Measurements from ENCODE around the gene PCGF3.
A peak's percentile ranks its signal among the peaks of the same experiment; 100 is the strongest.

Gene PCGF3, protein sequence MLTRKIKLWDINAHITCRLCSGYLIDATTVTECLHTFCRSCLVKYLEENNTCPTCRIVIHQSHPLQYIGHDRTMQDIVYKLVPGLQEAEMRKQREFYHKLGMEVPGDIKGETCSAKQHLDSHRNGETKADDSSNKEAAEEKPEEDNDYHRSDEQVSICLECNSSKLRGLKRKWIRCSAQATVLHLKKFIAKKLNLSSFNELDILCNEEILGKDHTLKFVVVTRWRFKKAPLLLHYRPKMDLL

GRCh38 chr4:705278-706082 lies at the start of gene PCGF3:
PCGF3 (plus strand) TSS chr4:705832; CDS start chr4:733681, 27,849 bp downstream.
- DNase-seq, result peak; percentile 57

DNA sequence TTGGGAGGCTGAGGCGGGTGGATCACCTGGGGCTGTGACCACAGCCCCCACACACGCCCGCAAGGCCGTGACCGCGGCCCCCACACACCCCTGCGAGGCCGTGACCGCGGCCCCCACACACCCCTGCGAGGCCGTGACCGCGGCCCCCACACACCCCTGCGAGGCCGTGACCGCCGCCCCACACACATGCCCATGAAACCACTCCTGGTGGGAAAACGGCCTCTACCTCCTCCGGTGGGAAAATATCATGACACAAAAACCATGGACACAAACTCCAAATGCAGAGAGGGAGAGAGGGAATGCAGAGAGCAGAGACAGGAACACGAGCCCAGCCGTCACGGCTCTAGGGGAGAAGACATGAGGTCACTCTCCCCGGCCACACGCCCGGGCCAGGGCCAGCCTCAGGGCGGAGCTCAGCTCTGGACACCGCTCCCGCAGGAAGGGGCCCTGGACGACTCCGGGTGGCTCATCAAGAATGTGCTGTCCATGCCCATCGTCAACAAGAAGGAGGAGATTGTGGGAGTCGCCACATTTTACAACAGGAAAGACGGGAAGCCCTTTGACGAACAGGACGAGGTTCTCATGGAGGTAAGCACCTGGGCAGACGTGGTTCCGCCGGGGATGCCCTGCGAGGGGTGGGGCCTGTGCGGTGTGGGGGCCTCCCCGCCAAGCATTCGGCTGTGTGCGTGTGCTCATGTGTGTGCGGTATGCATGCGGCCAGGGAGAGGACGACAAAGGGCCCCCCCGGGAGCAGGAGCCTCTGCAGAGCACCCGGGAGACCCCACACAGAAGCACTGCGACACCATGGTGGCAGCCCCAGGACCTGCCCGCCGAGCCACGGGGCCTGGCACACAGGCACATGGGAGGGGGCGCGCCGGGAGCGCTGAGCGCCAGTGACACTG lies 48.9 kb upstream of the PCGF3 start:
- DNase-seq, result no peak

DNA sequence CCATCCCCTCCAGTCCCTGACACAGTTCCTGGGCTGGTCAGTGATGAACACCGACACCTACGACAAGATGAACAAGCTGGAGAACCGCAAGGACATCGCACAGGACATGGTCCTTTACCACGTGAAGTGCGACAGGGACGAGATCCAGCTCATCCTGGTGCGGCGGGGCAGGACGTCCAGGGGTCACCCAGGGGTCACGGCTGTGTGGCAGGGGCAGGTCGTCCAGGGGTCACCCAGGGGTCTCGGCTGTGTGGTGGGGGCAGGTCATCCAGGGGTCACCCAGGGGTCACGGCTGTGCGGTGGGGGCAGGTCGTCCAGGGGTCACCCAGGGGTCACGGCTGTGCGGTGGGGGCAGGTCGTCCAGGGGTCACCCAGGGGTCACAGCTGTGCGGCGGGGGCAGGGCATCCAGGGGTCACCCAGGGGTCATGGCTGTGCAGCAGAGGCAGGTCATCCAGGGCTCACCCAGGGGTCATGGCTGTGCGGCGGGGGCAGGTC lies 48.2 kb upstream of the PCGF3 start:
- no peak for DNase-seq

- DNase-seq, result no peak
These were observed 47.6 kb upstream of the PCGF3 start for GRCh38 chr4:657834-658667.

- DNase-seq, result no peak
These were observed 46.7 kb upstream of the PCGF3 start for GRCh38 chr4:658681-659667.

DNA sequence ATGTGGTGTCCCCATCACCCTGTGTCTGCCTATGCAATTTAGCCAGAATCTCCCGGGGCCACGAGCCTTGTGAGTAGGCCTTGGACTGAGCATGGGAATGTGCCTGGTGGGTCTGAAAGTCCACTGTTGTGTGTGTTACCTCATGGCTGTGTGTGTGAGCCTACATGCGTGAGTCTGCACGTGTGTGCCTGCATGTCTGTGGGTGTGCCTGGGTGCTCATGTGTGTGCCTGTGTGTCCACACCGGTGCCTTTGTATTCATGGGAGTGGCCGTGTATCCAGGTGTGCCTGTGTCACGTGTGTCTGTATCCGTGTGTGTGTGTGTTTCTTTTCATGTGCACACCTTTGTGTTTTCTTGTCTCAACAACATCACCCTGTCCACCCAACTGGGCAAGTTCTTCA lies 45.8 kb upstream of the PCGF3 start:
- no peak for DNase-seq

DNA sequence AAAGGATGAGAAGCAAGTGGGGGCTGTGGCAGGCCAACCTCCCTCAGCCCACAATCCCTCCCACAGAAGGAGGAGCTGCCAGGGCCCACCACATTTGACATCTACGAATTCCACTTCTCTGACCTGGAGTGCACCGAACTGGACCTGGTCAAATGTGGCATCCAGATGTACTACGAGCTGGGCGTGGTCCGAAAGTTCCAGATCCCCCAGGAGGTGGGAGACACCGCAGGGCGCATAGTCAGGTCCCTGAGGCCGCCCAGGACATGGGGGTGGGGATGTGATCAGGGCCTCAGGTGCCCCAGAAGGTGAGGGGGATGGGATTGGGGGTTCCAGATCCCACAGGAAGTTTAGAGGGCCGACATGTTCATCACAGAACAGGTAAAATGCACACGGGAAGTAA lies 45.2 kb upstream of the PCGF3 start:
- DNase-seq, result no peak

- DNase-seq, result no peak
These were observed 44.4 kb upstream of the PCGF3 start for GRCh38 chr4:661231-661630.

DNA sequence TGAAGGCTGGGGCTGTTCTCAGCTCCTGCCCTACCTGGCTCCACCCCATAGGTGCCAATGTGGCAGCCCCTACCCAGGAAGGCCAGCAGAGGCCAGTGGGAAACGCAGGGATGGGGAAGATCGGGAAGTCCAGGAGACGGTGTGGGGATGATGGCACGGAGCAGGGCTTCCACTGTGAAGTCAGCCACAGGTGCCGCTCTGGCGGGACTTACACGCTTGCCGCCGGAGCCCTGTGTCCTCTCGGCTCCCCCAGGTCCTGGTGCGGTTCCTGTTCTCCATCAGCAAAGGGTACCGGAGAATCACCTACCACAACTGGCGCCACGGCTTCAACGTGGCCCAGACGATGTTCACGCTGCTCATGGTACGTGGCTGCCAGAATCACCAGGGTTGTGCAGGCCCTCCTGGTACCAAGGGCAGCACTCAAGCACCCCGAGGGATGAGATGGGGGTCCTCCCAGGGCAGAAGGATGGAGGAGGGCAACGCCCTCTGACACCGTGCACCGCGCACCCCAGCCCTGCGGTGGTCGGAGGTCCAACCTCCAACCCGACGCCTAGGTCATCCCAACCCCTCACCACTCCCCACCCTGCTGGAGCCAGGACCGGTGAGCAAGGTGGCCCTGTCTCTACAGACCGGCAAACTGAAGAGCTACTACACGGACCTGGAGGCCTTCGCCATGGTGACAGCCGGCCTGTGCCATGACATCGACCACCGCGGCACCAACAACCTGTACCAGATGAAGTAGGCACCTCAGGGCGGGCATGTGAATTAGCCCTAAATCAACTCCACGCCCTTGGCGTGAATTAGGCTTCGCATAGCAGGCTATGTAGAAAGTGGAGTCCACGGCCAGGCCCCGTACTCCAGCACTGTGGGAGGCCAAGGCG lies 43.5 kb upstream of the PCGF3 start:
- DNase-seq, result no peak

DNA sequence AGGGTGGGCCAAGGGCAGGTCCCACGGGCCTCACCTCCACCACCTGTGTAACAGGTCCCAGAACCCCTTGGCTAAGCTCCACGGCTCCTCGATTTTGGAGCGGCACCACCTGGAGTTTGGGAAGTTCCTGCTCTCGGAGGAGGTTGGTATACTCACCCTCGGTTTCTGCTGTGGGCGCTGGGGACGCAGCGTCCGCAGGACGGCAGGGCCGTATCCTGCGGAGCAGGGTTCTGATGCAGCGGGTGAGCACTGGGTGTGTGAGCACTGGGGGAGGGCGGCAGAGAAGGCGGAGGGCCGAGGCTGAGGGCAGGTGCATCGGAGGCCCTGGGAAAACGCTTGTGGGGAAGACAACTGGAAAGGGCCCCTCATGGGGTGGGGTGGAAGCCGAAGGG lies 42.6 kb upstream of the PCGF3 start:
- DNase-seq, result no peak

DNA sequence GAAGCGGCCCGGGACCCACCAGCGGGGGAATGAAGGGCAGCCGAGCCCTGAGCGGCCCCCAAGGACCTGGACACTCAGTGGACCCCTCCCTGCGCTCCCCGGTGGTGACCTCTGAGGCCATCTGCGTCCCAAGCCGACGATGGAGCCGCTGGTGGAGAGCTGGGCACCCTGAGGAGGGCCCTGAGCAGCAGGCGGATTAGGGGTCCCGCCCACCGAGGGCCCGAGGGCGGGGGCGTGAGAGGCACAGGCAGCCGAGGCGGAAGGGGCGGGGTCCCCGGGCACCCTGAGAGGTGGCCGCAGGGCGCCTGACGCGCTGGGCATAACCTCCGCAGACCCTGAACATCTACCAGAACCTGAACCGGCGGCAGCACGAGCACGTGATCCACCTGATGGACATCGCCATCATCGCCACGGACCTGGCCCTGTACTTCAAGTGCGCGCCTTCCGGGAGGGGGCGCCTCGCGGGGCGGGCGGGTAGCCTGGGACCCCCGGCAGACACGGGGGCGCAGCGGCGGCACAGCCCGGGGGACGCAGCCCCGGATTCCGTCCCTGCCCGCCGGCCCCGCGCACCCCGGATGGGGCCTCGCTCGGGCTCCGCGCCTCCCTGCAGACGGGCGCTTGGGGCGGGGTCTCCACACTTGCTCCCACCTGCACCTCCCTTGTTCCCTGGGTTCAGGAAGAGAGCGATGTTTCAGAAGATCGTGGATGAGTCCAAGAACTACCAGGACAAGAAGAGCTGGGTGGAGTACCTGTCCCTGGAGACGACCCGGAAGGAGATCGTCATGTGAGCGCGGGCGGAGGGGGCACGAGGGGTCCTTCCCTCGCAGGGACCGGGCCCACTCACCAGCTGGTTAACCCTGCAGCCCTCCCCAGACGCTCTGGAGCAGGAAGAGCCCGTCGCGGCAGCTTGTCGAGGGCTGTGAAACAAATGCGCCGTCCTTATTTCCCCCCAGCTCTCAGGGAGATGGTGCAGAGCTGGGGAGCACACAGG lies 41.9 kb upstream of the PCGF3 start:
- no peak for DNase-seq

DNA sequence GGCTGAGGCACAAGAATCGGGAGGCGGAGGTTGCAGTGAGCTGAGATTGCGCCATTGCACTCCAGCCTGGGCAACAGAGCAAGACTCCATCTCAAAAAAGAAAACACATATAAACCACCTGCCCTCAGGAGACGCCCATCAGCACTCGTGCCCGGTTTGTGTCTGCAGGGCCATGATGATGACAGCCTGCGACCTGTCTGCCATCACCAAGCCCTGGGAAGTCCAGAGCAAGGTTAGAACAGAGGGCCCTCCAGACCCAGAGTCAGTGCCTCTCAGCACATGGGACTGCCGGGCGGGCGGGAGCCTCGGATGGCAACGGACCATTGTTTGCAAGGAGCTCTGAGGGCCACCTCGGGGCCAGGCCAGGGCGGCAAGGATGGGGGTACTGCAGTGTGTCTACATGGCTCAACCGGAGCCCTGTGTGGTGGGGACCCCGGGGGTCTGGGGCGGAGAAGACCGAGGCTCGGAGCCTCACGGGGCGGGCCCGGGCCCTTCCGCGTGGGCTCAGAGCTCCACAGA lies 40.9 kb upstream of the PCGF3 start:
- DNase-seq, result no peak

DNA sequence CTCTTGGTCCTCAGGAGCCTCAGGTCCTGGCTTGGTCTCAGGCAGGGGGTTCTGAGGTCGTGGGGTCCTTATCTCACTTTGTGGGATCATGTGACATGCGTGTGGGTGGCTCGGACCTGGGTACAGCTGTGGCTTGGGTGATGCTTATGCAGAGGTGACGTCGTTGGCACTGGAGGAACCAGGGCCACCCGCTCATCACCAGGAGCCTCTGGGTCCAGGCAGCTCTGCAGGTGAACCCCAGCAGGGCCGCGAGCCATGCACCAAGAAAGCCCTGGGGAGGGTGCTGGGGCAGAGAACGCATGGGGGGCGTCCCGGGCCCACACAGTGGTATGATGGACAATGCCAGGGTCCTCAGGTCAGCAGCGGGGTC lies 40.3 kb upstream of the PCGF3 start:
- DNase-seq, result no peak

DNA sequence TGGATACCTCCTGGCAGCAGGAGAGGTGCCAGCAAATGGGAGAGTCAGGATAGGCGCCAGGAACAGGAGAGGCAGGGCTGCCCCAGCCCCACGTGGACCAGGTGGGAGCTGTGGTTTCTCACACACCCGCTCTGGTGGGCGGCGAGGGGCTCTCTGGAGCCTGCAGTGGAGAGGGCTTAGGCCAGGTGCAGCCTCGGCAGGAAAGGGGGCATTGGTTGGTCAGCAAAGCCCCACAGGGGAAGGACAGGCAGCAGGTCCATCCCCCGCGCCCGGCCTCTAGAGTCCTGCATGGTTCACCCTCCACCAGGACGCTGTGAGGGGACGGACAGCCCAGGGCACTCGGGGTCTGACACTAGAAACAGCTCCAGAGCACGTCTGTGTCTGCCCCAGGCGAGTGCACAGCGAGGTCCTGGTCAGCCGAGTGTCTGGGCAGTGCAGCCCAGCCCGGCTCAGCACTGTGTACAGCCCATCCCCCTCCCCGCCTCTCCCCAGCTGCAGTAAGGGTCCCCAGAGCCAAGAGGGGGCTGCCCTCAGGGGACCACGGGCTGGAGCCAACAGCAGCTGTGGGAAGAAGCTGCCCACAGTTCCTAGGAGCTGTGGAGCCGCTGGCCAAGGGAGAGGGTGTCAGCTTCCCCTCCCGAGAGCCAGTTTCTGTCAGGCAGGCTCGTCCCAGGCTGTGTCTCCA lies 39.7 kb upstream of the PCGF3 start:
- DNase-seq, result no peak

GRCh38 chr4:666436-666810 lies 39.2 kb upstream of the PCGF3 start:
- no peak for DNase-seq

GRCh38 chr4:666822-667544 lies 38.6 kb upstream of the PCGF3 start:
- no peak for DNase-seq

DNA sequence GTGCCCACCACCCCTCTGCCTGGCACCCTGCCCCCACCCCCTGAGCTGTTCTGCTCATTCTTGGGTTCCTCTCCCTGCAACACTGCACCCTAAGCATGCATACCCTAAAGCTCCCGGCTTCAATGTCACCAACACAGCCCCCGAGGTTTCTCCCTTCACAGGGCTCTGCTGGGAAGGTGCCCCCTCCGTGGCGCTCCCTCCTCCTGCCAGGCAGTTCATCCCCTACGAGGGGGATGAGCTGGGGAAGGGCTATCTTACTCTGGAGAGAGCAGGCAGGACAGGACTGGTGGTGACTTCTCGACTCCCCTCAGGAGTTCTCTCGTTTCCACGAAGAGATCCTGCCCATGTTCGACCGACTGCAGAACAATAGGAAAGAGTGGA lies 38.1 kb upstream of the PCGF3 start:
- DNase-seq, result no peak
